ENCODE measurements around the gene PARP3. TPM values are rescaled to one million over a fixed set of nuclear protein-coding genes. Genes with fewer than 3 reads are reported as not detected.
"Not testable (repeated sequence)": the region's sequence is repeated elsewhere in the genome, so short reads cannot be mapped to it uniquely, and the experiment has no call there.

PARP3 gene
- total RNA-seq, 2 experiments from 2014 or later, result 13.2 to 13.9 TPM

DNA sequence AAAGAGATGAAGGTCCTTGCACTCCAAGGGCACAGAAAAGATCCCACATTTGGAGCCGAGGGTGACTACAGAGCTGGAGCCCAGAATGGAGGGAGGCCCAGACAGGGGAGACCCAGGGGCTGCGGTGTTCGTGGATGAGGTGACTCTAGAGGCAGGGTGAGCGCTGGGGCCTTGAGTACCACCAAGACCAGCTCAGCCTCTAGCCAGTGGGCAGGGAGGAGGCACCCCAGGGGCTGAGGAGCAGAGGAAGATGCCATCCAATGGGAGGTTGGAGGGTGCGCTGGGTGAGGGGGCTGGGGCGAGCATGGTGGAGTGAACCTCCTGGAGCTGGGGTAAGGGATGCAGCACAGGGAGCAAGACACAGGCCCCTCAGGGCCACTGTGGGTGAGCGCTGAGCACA, 13.7 kb upstream of the PARP3 start:
- Mint-ChIP-seq H3K4me3 (no peak overlapping the region), H3K27me3 (no peaks in the 10 kb centered on the region), H3K4me1 (no peaks in the 10 kb centered on the region), H3K27ac (no peak overlapping the region), H3K36me3 (ENCODE audit: low read depth) (peaks cover under 1% of the 10 kb centered on the region), H3K9me3 (no peaks in the 10 kb centered on the region)
- no peak for DNase-seq
- ChIA-PET POLR2A (no interaction called here), CTCF (no interaction called here)

DNA sequence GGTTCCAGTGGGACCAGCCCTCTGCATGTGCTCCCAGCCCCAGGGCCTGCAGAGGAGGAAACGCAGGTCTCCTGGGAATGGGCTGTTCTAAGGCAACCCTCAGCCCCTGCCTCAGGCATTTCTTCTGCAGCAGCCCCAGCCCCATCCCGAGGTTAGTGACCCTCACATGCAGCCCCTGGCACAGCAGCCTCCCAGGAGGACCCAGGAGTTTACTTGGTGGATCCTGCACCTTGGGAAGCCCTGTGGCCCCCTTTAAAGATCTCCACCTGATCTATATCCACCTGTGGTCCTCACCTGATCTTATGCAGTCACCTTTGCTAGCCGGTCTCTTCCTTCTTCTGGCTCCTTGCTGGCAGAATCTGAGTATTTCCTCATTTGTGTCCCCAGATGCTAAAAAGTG, 13.2 kb upstream of the PARP3 start:
- H3K27ac Mint-ChIP-seq; POLR2A ChIA-PET; H3K27me3 Mint-ChIP-seq; H3K4me3 Mint-ChIP-seq; H3K9me3 Mint-ChIP-seq; DNase-seq; H3K36me3 Mint-ChIP-seq (ENCODE audit: low read depth); H3K4me1 Mint-ChIP-seq; CTCF ChIA-PET: not testable (repeated sequence)

DNA sequence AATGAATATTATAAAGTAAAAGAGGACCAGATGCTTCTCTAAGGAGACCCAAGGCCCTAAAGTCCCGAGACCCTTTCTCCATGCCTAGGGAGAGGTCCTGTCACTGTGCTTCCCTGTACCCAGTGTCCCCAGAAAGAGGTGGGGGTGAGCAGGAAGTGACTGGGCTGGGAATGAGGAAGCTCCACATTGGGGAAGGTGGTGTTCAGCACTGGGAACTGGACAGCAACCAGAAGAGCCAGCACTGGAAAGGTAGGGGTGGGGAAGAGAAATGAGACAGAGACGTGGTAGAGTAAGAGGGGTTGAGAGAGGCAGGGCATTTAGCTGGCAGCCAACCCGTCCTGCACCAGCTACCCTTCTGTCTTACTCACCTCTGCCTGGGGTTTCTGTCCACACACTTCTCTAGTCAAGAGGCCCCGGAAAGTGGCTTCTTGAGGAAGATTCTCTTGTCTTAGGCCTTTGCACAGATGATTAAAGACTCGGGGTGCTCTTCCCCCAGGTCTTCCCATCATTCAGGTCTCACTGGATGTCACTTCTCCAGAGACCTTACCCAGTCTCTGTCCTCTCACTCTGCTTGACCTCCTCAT, 12.7 kb upstream of the PARP3 start:
- no peak overlapping the region for H3K27ac Mint-ChIP-seq
- no peak overlapping the region for H3K4me3 Mint-ChIP-seq
- no peaks in the 10 kb centered on the region for H3K27me3 Mint-ChIP-seq
- no peaks in the 10 kb centered on the region for H3K4me1 Mint-ChIP-seq
- no peak for DNase-seq
- ChIA-PET POLR2A (no interaction called here), CTCF (interaction anchor here (0.5 kb wide), 1 partner anchor 10 kb away, joined by 3 read pairs; no protein-coding TSS in a partner anchor)
- no peaks in the 10 kb centered on the region for H3K9me3 Mint-ChIP-seq
- H3K36me3 Mint-ChIP-seq (ENCODE audit: low read depth), result peaks cover 3% of the 10 kb centered on the region

DNA sequence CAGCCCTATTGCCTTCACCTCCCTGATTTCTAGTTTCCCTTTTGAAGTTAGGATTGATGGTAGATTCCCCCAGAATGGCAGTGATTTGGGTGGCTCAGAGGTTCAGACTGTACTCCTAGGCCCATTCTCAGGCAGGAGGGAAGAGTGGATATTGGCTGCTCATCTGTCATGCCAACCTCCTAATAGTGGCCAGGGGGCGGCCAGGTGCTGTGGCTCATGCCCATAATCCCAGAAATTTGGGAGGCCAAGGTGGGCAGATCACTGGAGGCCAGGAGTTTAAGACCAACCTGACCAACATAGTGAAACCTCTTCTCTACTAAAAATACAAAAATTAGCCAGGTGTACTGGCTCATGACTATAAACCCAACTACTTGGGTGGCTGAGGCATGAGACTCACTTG, 11.7 kb upstream of the PARP3 start:
- Mint-ChIP-seq H3K36me3 (ENCODE audit: low read depth) (peaks cover 8% of the 10 kb centered on the region), H3K4me1 (no peaks in the 10 kb centered on the region), H3K9me3 (no peaks in the 10 kb centered on the region), H3K4me3 (no peak overlapping the region), H3K27me3 (no peaks in the 10 kb centered on the region), H3K27ac (no peak overlapping the region)
- ChIA-PET CTCF (no interaction called here), POLR2A (no interaction called here)
- no peak for DNase-seq

DNA sequence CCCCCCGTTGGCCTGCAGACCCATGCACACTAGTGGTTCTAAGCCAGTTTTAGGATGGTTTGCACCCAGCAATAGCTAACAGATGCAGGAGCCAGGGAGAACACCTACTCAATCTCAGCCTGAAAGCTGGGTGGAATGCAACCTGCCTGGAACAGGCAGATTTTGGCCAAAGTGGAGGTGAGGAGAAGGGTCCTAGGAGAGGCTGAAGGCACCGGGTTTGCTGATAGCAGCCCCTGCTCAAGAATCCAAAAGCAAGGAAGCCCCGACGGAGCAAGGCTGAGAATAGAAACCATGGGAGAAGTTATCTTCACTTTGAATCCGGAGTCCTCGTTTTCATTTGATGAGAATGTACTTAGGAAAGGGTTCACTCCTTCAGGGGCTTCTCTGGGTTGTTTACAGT, 10.4 kb upstream of the PARP3 start:
- ChIA-PET POLR2A (no interaction called here), CTCF (interaction anchor here (2.0 kb wide), 1 partner anchor 10 kb away, joined by 7 read pairs; the partner anchor contains the start of gene RRP9)
- H3K4me3 Mint-ChIP-seq, result no peak overlapping the region
- peaks cover 10% of the 10 kb centered on the region for H3K36me3 Mint-ChIP-seq (ENCODE audit: low read depth)
- H3K9me3 Mint-ChIP-seq, result no peaks in the 10 kb centered on the region
- H3K4me1 Mint-ChIP-seq, result no peaks in the 10 kb centered on the region
- DNase-seq, result no peak
- no peaks in the 10 kb centered on the region for H3K27me3 Mint-ChIP-seq
- H3K27ac Mint-ChIP-seq, result no peak overlapping the region

DNA sequence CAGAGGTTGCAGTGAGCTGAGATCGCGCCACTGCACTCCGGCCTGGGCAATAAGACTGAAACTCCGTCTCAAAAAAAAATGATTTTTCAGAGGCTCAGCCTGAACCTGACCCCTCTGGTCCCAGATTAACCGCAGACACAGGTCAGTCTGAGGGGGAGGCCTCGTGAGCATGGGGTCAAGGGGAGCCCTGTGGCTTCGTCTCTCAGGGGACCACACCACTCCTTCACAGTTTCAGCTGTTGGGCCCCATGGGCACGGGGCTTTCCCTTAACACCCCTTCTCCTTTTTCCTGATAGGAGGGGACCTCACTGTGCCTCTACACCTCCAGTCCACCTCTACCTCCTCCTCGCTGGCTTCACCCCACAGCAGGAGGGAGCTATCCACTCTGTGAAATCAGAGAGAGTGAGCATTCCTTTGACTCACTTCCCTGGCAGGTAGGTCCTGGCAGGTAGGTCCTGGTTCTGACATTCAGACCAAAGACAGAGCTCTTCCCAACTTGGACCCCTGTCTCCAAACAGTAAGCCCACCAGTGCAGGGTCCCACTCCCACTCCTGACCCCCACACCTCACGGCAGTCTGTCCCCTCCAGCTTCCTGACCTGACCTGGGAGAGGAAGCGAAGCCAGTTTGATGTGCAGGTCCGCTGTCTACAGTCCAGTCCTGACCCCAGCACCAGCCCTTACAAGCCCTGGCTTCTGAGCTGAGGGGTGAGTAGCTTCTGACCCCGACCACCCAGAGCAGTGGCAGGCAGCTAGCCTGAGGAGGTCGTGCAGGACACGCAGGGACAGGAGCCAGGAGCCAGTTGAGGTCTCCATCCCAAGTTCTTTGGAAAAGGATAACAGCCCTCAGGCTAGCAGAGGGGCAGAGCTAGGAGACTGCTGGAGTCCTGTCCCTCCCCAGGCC, 9.4 kb upstream of the PARP3 start:
- Mint-ChIP-seq H3K9me3 (no peaks in the 10 kb centered on the region), H3K27me3 (no peaks in the 10 kb centered on the region), H3K4me3 (no peak overlapping the region), H3K36me3 (ENCODE audit: low read depth) (peaks cover 18% of the 10 kb centered on the region), H3K27ac (no peak overlapping the region), H3K4me1 (no peaks in the 10 kb centered on the region)
- POLR2A ChIA-PET, result interaction anchor here (1.5 kb wide), 1 partner anchor 9 kb away, joined by 5 read pairs; the partner anchor contains the start of genes PARP3 and RRP9
- CTCF ChIA-PET, result interaction anchor here (2.0 kb wide), 1 partner anchor 9 kb away, joined by 7 read pairs; the partner anchor contains the start of gene RRP9
- no peak for DNase-seq

DNA sequence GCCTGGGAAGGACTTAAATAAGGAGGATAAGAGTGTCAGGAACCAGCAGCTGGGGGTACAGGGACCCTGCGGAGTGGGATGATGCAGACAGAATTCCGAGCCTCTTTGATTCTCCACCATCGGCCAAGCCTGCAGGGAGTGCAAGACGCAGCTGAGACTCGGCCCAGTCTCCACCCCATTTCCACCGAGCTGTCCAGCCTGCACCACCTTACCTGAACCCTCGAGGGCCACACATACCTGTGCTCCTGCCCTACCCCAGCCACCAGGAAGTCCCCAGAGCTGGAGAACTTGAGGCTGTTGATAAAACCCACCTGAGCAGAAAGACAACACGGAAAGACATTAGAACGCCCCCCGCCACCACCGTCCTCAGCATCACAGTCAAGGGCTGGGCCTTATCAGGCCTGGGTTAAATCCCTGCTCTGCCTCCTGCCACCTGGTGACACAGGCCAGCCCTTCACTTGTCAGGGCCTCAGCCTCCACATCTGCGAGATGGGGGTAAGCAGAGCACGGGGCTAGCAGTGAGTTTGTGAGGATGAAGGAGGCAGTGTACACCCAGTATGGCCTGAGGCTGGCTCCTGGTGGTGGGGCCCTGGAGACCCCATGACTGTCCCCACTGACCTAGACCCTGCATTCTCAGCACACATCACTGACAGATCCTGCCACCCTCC, 8.6 kb upstream of the PARP3 start:
- ChIA-PET CTCF (interaction anchor here (2.0 kb wide), 1 partner anchor 8 kb away, joined by 7 read pairs; the partner anchor contains the start of gene RRP9), POLR2A (interaction anchor here (1.5 kb wide), 1 partner anchor 8 kb away, joined by 5 read pairs; the partner anchor contains the start of genes PARP3 and RRP9)
- H3K36me3 Mint-ChIP-seq (ENCODE audit: low read depth), result peaks cover 18% of the 10 kb centered on the region
- H3K4me1 Mint-ChIP-seq, result no peaks in the 10 kb centered on the region
- no peak for DNase-seq
- no peak overlapping the region for H3K27ac Mint-ChIP-seq
- H3K9me3 Mint-ChIP-seq, result no peaks in the 10 kb centered on the region
- H3K27me3 Mint-ChIP-seq, result no peaks in the 10 kb centered on the region
- H3K4me3 Mint-ChIP-seq, result no peak overlapping the region

DNA sequence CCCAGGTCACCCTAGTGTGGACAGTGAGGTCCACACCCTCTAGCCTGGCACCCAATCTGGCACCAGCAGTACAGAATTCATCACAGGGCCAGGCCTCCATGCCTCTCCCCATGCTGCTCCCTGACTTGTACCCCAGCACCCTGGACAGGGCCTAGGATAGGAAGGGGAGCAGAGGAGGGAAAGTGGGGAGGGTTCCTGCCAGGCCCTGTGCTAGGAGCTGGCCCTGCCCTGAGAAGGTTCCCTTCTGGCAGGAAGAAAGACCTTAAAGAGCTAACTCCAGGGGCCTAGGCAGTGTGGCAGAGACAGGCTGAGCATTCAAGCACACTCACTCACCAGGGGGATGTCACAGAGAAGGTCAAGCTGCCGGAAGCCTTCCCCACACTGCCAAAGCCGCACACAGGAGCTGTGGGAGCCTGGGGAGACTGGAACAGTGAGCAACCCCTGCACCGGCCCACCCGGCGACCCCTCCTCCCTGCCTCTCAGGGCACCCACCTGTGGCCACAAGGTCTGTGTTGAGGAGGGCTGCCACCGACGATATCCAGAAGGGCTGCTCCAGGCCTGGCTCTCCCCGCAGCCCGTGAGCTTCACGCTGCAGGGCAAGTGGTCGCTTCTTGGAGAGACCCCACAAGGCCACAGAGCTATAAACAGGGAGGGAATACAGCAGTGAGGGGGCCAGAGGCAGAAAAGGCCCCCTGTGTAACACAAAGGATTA, 7.9 kb upstream of the PARP3 start:
- H3K27ac Mint-ChIP-seq, result no peak overlapping the region
- no peaks in the 10 kb centered on the region for H3K27me3 Mint-ChIP-seq
- POLR2A ChIA-PET, result no interaction called here
- H3K4me3 Mint-ChIP-seq, result no peak overlapping the region
- peaks cover 18% of the 10 kb centered on the region for H3K36me3 Mint-ChIP-seq (ENCODE audit: low read depth)
- DNase-seq, result peak; percentile 11
- H3K4me1 Mint-ChIP-seq, result peaks cover 4% of the 10 kb centered on the region
- CTCF ChIA-PET, result interaction anchor here (0.8 kb wide), 1 partner anchor 8 kb away, joined by 3 read pairs; no protein-coding TSS in a partner anchor
- no peaks in the 10 kb centered on the region for H3K9me3 Mint-ChIP-seq

DNA sequence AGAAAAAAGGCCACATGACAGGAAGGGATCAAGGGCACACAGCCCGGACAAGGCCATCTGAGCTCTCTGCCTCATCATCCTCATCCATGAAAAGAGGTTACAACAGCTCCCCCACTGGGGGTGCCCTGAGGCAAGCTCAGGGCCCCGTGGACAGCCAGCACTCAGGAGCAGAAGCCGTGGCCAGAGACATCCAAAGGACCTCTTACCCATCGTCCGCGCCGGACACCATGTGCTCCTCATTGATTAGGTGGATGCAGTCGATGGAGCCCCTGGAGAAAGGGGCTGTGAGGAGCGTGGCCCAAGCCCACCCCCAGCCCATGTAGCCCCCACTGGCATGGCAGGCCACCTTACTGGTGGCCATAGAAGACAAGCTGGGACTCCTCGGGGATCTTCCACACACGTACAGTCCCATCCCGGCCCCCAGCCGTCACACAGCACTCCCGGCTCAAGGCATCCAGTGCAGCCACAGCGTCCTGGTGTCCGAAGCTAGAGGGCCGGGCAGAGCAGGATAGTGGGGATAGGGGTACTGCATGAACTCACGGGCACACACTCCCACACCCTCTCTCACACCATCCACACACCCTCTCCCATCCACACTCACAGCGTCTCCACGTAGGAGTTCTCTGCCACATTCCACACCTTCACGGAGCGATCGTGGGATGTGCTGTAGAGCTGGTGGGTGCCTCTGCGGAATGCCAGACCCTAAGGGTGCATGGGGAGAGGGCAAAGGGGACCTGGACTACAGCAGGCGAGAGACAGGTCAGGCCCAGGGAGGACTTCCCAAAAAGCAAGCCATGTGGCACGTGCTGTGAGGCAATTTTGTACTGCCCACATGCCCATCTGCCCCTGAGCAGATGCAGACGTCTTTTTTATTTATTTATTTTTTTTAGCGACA, 6.9 kb upstream of the PARP3 start:
- CTCF ChIA-PET, result interaction anchor here (0.8 kb wide), 1 partner anchor 8 kb away, joined by 3 read pairs; no protein-coding TSS in a partner anchor
- no peaks in the 10 kb centered on the region for H3K9me3 Mint-ChIP-seq
- H3K27ac Mint-ChIP-seq, result no peak overlapping the region
- H3K4me1 Mint-ChIP-seq, result peaks cover 9% of the 10 kb centered on the region
- POLR2A ChIA-PET, result interaction anchor here (0.6 kb wide), 1 partner anchor 317 kb away, joined by 3 read pairs; no protein-coding TSS in a partner anchor
- H3K27me3 Mint-ChIP-seq, result no peaks in the 10 kb centered on the region
- H3K36me3 Mint-ChIP-seq (ENCODE audit: low read depth), result peaks cover 18% of the 10 kb centered on the region
- H3K4me3 Mint-ChIP-seq, result no peak overlapping the region
- no peak for DNase-seq

DNA sequence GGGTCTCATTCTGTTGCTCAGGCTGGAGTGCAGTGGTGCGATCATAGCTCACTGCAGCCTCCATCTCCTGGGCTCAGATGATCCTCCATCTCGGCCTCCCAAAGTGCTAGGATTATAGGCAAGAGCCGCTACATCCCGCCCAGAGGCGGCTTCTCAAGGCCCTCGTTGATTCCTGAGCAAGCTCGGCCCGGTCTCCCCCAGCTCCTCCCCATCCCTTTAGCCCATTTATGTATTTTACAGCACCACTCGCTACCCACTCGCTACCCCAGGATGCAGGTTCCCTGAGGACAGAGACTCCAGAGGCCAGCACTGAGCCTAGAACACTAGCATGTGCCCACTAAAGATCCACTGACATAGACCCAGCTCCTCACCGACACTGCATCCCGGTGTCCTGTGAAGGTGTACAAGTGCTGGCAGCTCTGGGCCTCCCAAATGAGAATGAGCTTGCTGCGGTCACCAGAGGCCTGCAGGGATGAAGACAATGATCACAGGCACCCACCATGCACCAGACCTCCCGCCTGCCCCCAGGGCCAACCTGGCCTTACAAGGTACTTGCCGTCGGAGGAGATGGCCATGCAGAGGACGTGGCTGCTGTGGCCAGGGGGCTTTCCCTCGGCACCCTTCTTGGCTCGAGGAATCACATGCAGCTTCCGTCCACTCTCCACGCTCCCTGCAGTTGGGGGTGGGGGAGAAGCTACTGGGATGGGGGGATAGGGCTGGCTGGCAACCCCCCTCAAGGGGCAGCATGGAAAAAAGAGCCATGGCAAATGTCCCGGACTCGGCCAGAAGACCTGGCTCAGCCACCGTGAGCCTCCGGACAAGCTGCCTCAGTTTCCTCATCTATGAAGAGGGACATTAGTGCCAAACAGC, 6.0 kb upstream of the PARP3 start:
- H3K36me3 Mint-ChIP-seq (ENCODE audit: low read depth), result peaks cover 20% of the 10 kb centered on the region
- DNase-seq, result no peak
- no peak overlapping the region for H3K4me3 Mint-ChIP-seq
- no peak overlapping the region for H3K27ac Mint-ChIP-seq
- ChIA-PET CTCF (interaction anchor here (0.5 kb wide), 1 partner anchor 9 kb away, joined by 4 read pairs; no protein-coding TSS in a partner anchor), POLR2A (no interaction called here)
- H3K4me1 Mint-ChIP-seq, result peaks cover 18% of the 10 kb centered on the region
- no peaks in the 10 kb centered on the region for H3K9me3 Mint-ChIP-seq
- H3K27me3 Mint-ChIP-seq, result no peaks in the 10 kb centered on the region

DNA sequence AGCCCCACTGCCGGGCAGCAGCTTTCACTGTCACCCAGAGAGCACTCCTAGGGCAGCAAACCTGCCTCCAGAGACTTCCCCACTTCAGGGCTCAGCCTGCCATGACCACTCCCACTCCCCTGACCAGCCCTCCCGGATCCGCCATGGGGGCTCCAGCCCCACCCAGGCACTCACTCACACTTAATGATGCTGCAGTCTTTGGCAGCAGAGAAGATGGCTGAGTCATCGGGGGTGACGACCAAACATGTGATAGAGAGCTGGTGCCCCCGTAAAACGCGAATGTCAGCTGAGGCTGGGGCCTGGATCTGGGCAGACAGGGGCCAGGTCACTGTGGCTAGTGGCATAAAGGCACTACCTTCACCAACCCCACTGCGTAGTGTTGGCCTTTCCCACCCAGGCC, 5.1 kb upstream of the PARP3 start:
- H3K9me3 Mint-ChIP-seq, result no peaks in the 10 kb centered on the region
- CTCF ChIA-PET, result no interaction called here
- DNase-seq, result peak; percentile 1
- POLR2A ChIA-PET, result no interaction called here
- H3K4me3 Mint-ChIP-seq, result no peak overlapping the region
- H3K27me3 Mint-ChIP-seq, result no peaks in the 10 kb centered on the region
- peaks cover 20% of the 10 kb centered on the region for H3K36me3 Mint-ChIP-seq (ENCODE audit: low read depth)
- no peak overlapping the region for H3K27ac Mint-ChIP-seq
- H3K4me1 Mint-ChIP-seq, result peaks cover 22% of the 10 kb centered on the region
